Measurements from ENCODE around the gene TMEM170B.
"Not testable (repeated sequence)": the region's sequence is repeated elsewhere in the genome, so short reads cannot be mapped to it uniquely, and the experiment has no call there.

Gene TMEM170B

DNA sequence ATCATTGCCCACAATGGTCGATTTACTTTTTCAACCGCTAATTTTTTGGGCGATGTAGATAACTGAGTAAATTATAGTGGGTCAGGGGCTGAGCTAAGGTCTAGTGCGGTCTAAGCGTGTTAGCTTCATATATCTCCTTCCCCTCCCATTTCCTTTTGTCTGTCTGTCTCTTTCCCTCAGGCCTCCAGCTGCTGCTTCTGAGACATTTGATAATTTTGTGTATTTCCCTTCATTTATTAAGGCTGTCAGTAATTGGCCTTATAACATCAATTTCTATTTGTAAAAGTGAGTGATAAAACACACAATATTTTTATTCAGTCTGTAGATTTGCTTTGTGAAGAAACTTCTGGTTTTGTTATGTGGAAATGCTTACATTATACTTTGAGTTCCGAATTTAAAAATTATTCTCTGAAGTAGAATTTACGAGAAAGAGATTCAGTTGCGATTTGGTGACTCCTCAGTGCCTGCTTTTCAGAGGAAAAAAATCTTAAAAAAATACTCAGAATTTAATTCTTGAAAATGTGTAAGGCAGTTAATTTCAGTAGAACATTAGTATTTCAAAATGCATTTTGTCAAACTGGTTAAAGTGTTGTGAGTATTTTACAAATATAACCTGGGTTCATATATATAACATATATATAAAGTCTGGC, 1.4 kb downstream of the TMEM170B start:
- peak overlapping the region; percentile 66 for H3K4me3 ChIP-seq (ENCODE audit: low read depth, low read length)
- DNase-seq (ENCODE audit: low read depth), result no peak
- TF ChIP-seq, protein P1, sequence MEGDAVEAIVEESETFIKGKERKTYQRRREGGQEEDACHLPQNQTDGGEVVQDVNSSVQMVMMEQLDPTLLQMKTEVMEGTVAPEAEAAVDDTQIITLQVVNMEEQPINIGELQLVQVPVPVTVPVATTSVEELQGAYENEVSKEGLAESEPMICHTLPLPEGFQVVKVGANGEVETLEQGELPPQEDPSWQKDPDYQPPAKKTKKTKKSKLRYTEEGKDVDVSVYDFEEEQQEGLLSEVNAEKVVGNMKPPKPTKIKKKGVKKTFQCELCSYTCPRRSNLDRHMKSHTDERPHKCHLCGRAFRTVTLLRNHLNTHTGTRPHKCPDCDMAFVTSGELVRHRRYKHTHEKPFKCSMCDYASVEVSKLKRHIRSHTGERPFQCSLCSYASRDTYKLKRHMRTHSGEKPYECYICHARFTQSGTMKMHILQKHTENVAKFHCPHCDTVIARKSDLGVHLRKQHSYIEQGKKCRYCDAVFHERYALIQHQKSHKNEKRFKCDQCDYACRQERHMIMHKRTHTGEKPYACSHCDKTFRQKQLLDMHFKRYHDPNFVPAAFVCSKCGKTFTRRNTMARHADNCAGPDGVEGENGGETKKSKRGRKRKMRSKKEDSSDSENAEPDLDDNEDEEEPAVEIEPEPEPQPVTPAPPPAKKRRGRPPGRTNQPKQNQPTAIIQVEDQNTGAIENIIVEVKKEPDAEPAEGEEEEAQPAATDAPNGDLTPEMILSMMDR (IDR thresholded peaks at IDR 0.05; ENCODE audit: control insufficient read depth, extremely low read depth, insufficient read depth), result no peak

DNA sequence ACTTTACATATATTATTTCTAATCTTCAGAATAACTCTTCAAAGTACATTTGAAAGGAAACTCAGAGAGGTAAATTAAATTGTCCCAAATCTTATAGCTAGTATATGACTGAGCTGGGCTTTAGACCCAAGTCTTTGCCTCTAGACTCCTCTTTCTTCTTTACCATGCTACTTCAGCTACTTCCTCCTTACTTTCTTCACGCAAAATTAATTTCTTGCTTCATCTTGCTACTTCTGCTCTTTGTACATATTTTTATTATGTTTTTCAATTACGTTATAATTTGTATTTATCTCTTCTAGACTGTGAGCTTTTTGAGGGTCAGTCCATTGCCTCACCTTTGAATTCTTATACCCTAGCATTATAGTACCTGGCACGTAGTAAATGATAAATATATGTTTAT, 5.3 kb downstream of the TMEM170B start:
- no peak overlapping the region for H3K4me3 ChIP-seq (ENCODE audit: low read depth, low read length)
- no peak for DNase-seq (ENCODE audit: low read depth)
- TF ChIP-seq, protein P1 (IDR thresholded peaks at IDR 0.05; ENCODE audit: control insufficient read depth, extremely low read depth, insufficient read depth), result no peak

DNA sequence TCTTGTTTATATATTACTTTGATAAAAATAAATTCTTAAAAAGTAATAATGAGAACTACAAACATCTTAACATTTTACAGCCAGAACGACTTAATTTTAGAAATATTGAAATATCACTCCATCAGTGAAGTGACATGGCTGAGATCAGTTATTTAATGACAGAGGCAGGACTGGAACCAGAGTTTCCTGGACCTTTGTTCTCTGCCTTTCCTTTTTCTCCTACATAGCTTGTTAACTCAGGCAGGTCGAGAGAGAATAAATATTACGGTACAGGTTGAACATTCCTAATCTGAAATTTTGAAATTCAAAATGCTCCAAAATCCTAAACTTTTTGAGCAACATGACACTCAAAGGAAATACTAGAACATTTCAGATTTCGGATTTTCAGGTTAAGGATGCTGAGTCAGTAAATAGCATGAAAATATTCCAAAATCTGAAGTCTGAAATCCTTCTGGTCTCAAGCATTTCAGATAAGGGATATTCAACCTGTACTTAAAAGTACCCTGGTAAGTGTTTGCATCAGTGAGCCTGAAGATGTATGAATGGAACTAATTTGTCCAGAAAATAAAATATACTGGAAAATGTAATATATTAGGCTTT, 6.5 kb downstream of the TMEM170B start:
- no peak for DNase-seq (ENCODE audit: low read depth)
- TF ChIP-seq, protein P1 (IDR thresholded peaks at IDR 0.05; ENCODE audit: control insufficient read depth, extremely low read depth, insufficient read depth), result no peak
- H3K4me3 ChIP-seq (ENCODE audit: low read depth, low read length), result no peak overlapping the region

- not testable (repeated sequence) for DNase-seq (ENCODE audit: low read depth)
Measured at GRCh38 chr6:11547846-11548245, 10.3 kb downstream of the TMEM170B start.

DNA sequence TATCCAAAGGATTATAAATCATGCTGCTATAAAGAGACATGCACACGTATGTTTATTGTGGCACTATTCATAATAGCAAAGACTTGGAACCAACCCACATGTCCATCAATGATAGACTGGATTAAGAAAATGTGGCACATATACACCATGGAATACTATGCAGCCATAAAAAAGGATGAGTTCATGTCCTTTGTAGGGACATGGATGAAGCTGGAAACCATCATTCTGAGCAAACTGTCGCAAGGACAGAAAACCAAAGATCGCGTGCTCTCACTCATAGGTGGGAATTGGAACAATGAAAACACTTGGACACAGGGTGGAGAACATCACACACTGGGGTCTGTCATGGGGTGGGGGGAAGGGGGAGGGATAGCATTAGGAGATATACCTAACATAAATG, 11.0 kb downstream of the TMEM170B start:
- DNase-seq (ENCODE audit: low read depth); H3K4me3 ChIP-seq (ENCODE audit: low read depth, low read length): not testable (repeated sequence)

More at GRCh38 chr6:11547846-11548245, 10.3 kb downstream of the TMEM170B start:
- not testable (repeated sequence) for H3K4me3 ChIP-seq (ENCODE audit: low read depth, low read length)

DNA sequence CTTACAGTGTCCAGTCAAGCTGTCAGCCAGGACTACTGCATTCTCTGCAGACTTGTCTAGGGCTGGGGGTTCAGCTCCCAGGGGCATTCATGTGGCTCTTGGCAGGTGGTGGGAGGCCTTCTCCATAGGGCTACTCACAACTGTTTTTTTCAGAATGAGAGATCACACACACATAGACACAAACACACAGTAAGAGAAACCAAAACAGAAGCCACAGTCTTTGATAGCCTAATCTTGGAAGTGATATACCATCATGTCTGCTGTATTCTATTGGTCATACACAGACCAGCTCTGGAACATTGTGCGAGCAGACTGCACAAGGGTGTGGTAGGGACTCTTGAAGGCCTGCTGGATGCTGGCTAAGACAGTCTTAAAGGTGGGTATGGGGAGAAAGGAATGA, 13.5 kb downstream of the TMEM170B start:
- H3K4me3 ChIP-seq (ENCODE audit: low read depth, low read length), result no peak overlapping the region
- no peak for DNase-seq (ENCODE audit: low read depth)
- TF ChIP-seq, protein P1 (IDR thresholded peaks at IDR 0.05; ENCODE audit: control insufficient read depth, extremely low read depth, insufficient read depth), result no peak

DNA sequence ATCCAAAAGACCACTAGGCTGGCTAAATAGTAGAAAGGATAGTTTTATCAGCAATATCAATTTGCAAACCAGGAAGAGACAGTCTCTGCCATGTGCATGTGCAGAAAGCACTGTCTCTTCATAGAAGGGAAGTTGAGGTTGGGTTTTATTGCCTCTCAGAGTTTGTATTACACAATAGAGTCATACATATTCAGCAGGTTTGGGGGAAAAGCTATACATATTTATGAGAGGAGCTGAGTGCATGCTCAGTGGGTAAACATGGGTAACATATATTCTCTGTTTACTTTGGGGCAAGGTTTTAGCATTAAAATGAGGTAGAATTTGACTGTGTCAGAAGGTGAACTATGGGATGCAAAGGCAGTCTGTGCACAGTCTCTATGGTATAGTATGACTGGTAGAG, 14.9 kb downstream of the TMEM170B start:
- TF ChIP-seq, protein P1 (IDR thresholded peaks at IDR 0.05; ENCODE audit: control insufficient read depth, extremely low read depth, insufficient read depth), result no peak
- DNase-seq (ENCODE audit: low read depth), result no peak
- H3K4me3 ChIP-seq (ENCODE audit: low read depth, low read length), result no peak overlapping the region

DNA sequence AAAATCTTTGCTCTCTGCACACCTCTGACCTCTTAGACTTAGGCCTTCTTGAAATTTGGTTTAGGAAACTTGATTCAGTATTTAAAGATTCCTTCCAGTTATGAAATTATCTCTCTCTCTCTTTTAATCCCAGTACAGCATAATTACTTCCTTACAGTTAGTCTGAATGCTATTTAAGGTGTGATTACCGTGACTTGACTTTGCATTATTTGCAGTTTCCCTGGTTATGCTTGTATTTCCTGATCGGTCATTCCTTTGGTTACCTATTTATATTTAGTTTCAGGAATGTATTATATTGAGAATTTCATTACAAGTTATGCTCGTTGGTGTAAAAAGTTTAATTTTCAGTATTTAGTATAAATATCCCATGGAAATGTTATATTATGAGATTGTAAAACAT, 16.3 kb downstream of the TMEM170B start:
- TF ChIP-seq, protein P1 (IDR thresholded peaks at IDR 0.05; ENCODE audit: control insufficient read depth, extremely low read depth, insufficient read depth), result no peak
- no peak overlapping the region for H3K4me3 ChIP-seq (ENCODE audit: low read depth, low read length)
- no peak for DNase-seq (ENCODE audit: low read depth)
